Epithelial cell of alveolus of lung (primary cell): ENCODE results near the gene CENPS. TPM values are rescaled to one million over a fixed set of nuclear protein-coding genes. Genes with fewer than 3 reads are reported as not detected.

Experiments
- total RNA-seq: library from RNA; depleted of rRNA; stranded (reverse); fragments of >200 nt; gene quantifications from 2 replicates; pipeline ENCODE4 v1.2.1, GENCODE V29; 2015

Gene CENPS
- total RNA-seq, result 7.8 and 9.7 TPM in 2 replicates

GRCh38 chr1:10430216-10431069, at the start of gene CENPS:
CENPS (plus strand) TSS chr1:10430433; CDS start chr1:10430518, 85 bp downstream.

GRCh38 chr1:10398734-10399443, 31.3 kb upstream of the CENPS start, which contains the start of gene PGD:
PGD (plus strand) TSS chr1:10399064; CDS start chr1:10399118, 54 bp downstream.

GRCh38 chr1:10449751-10450150, 19.5 kb downstream of the CENPS start, which contains the start of gene CORT:
CORT (plus strand) TSS chr1:10450031; CDS start chr1:10450224, 193 bp downstream.

GRCh38 chr1:10472220-10473144, 42.2 kb downstream of the CENPS start, which contains the start of gene DFFA:
DFFA (minus strand) TSS chr1:10472529; CDS start chr1:10472458, 71 bp downstream.

GRCh38 chr1:10474613-10475507, 44.6 kb downstream of the CENPS start, which contains the start of gene PEX14:
PEX14 (plus strand) TSS chr1:10474950; CDS start chr1:10474967, 17 bp downstream.

Other genes with a start within 250 kb of the CENPS start
- 20.4 and 27.8 TPM in 2 replicates for gene KIF1B, start 219.9 kb upstream of the CENPS start, total RNA-seq
- 110 and 327 TPM in 2 replicates for gene PGD, start 31.4 kb upstream of the CENPS start, total RNA-seq
- not detected in 2 replicates for gene CORT, start 19.6 kb downstream of the CENPS start, total RNA-seq
- 27.4 and 29.1 TPM in 2 replicates for gene DFFA, start 42.1 kb downstream of the CENPS start, total RNA-seq
- gene PEX14, start 44.5 kb downstream of the CENPS start, total RNA-seq, result 17.8 and 20.8 TPM in 2 replicates